NB4 (cell line): ENCODE data around the gene TRPT1.

ENCODE experiments used
- TF ChIP-seq, protein P1 (sequence below): IDR thresholded peaks from one replicate; pipeline ENCODE4 v1.5.1; 2012; ENCODE audit warnings: low read depth, low read length
- TF ChIP-seq, protein P2 (sequence below): IDR thresholded peaks from 2 replicates; pipeline ENCODE4 v1.6.1; 2011; ENCODE audit warnings: low read depth, low read length

DNA sequence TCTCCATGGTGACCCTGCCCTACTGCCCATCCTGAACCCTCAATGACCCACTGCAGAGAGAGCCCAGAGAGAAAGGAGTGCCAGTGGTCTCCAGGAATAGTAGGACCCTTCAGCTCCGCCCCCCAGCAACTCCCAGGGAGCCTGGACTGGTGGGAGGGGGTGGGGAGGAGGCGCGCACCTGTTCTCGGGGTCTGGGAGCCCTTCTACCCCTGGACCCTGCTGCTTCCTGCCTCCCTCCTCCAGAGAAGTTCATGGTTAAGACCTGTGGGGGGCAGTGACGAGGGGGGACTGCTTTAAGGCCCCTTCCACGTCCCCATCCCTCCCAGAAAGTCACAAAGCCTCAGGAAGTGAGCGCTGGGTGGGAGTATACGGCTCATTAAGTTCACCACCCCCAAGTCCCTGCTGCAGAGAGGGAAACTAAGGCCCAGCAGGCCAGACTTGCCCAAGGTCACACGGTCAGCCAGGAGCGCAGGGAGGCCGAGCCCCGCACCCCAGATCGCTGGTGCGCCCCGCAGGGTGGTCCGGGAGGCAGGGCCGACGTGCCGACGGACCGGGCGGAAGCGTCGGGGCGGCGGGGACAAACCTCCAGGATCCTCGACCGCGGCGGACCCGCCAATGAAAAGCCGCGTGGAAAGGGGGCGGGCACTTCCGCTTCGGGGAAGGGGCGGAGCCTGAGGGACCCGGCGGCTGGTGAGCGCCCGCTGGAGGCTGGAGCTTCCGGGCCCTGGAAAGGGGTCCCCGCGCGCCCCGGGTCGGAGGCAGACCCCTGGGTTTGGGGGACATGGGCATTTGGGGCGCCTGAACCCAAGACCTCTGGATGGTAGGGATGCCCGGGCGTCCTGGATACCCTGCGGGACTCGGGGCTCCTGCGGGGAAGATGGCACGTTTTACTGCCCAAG lies at the start of gene TRPT1, which contains the start of gene NUDT22:
- TF ChIP-seq, protein P1, sequence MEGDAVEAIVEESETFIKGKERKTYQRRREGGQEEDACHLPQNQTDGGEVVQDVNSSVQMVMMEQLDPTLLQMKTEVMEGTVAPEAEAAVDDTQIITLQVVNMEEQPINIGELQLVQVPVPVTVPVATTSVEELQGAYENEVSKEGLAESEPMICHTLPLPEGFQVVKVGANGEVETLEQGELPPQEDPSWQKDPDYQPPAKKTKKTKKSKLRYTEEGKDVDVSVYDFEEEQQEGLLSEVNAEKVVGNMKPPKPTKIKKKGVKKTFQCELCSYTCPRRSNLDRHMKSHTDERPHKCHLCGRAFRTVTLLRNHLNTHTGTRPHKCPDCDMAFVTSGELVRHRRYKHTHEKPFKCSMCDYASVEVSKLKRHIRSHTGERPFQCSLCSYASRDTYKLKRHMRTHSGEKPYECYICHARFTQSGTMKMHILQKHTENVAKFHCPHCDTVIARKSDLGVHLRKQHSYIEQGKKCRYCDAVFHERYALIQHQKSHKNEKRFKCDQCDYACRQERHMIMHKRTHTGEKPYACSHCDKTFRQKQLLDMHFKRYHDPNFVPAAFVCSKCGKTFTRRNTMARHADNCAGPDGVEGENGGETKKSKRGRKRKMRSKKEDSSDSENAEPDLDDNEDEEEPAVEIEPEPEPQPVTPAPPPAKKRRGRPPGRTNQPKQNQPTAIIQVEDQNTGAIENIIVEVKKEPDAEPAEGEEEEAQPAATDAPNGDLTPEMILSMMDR, result peak; percentile 25
- TF ChIP-seq, protein P2, sequence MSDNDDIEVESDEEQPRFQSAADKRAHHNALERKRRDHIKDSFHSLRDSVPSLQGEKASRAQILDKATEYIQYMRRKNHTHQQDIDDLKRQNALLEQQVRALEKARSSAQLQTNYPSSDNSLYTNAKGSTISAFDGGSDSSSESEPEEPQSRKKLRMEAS, result peak; percentile 78
